D721Med (cell line): ENCODE data around the gene FAM204A.

Source experiments
- DNase-seq: peaks from one replicate; pipeline ENCODE4 v3.0.0; 2011; ENCODE audit warnings: low spot score; ENCODE audit not compliant: insufficient read length
- FAIRE-seq: peaks from 2 replicates; lab custom pipeline; 2011; peaks lifted over from hg19 to GRCh38; lab: Jason Lieb, UNC
- CTCF ChIP-seq: IDR thresholded peaks from 2 replicates; pipeline ENCODE4 v1.5.1; 2012; ENCODE audit warnings: mild to moderate bottlenecking, control low read depth; ENCODE audit not compliant: insufficient read depth; ENCODE audit errors: missing control alignments

The FAM204A gene

GRCh38 chr10:118341791-118342637 lies at the start of gene FAM204A:
TSS of gene FAM204A (minus strand) at chr10:118342324. CDS start at chr10:118336415, 5,909 bp downstream.
- FAIRE-seq, result no peak
- TF ChIP-seq CTCF, result no peak
- peak; percentile 43 for DNase-seq

DNA sequence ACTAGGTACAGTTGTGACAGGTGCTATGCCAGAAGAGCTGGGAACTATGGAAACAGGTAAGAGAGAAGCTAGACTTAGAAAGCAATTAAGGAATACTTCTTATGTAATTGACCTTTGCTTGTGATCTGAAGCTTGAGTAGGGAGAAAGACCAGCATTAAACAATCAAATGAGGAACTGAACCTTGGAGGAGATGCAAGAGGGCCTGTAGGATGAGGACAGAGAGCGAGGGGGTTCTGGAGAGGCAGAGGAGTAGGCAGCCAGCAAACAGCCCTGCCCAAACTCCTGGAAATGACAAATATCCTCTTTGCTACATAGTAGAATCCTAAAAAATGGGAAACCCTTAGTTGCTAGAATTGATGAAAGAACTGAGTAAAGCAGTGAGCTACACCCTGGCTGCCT lies 41.6 kb upstream of the FAM204A start:
- FAIRE-seq, result no peak

GRCh38 chr10:118383063-118383689 lies 41.1 kb upstream of the FAM204A start:
- FAIRE-seq (no peak), DNase-seq (no peak)
- TF ChIP-seq CTCF, result no peak

More for the DNA sequence above, 41.6 kb upstream of the FAM204A start:
- DNase-seq, result no peak
- TF ChIP-seq CTCF, result no peak

GRCh38 chr10:118374404-118374803 lies 32.3 kb upstream of the FAM204A start:
- DNase-seq (no peak), FAIRE-seq (no peak)
- TF ChIP-seq CTCF, result no peak

DNA sequence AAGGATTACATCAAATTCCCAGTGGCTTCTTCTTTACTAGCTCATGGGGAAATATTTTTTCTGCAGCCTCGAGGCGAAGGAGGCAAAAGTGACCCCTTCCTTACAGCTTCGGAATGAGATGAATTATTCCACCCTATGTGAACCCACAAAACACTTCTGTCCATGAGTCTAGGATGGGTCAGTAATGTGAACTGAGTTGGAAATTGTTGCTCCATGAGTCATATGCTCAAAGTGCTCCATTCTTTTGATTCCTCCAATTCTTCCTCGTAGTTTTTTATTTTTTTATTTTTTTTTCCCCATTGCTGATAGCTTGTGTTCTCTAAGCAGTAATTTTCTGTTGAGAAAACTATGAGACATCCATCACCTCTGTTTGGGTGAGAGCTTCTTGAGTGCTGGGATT lies 31.7 kb upstream of the FAM204A start:
- DNase-seq, result no peak
- FAIRE-seq, result no peak

DNA sequence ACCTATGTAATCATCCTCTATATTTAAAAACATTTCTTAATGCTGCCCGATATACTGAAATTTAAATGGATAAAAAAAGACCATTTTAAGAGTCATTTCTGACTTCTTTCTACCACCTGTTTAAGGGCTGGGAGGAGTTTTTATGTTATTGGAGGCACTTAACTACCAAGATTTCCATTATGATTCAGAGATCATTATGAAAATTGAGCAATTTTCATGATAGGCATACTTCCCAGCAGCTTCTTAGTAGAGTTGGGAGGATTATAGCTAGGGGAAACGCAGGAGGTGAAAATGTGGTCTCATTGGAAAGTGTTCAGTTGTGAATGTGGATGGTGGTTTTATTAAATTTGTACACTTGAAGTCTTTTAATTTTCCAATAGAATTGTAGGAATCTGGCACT lies 28.4 kb upstream of the FAM204A start:
- DNase-seq, result no peak
- FAIRE-seq, result no peak
- no peak for TF ChIP-seq CTCF

More for the DNA sequence above, 31.7 kb upstream of the FAM204A start:
- TF ChIP-seq CTCF, result no peak
